H9 (cell line): ENCODE data around the gene TCF4. TPM values are rescaled to one million over a fixed set of nuclear protein-coding genes. Genes with fewer than 3 reads are reported as not detected.
A peak's percentile ranks its signal among the peaks of the same experiment; 100 is the strongest.

Source experiments
- DNase-seq: peaks from one replicate; pipeline ENCODE4 v3.0.0-alpha.2; 2017
- H2AFZ ChIP-seq: one replicate; pipeline ENCODE4 v1.6.1; 2013; ENCODE audit warnings: mild to moderate bottlenecking, low read length, control low read depth, moderate library complexity
- H2AK5ac ChIP-seq: 2 replicates; pipeline ENCODE4 v1.6.1; 2013; ENCODE audit warnings: low read length, control low read depth, mixed read lengths; ENCODE audit not compliant: insufficient read length
- H2BK120ac ChIP-seq: one replicate; pipeline ENCODE4 v1.6.1; 2013; ENCODE audit warnings: low read depth, mild to moderate bottlenecking, low read length, control low read depth, inconsistent platforms; ENCODE audit not compliant: poor library complexity, severe bottlenecking
- H2BK12ac ChIP-seq: 2 replicates; pipeline ENCODE4 v1.6.1; 2013; ENCODE audit warnings: low read length, control low read depth, mixed read lengths, low read depth; ENCODE audit not compliant: insufficient read length
- H2BK15ac ChIP-seq: 2 replicates; pipeline ENCODE4 v1.6.1; 2013; ENCODE audit warnings: low read depth, low read length, control low read depth
- H2BK20ac ChIP-seq: one replicate; pipeline ENCODE4 v1.6.1; 2013; ENCODE audit warnings: low read depth, mild to moderate bottlenecking, low read length, control low read depth, inconsistent platforms; ENCODE audit not compliant: poor library complexity, severe bottlenecking
- H2BK5ac ChIP-seq: 2 replicates; pipeline ENCODE4 v1.6.1; 2013; ENCODE audit warnings: low read length, control low read depth, mixed read lengths; ENCODE audit not compliant: insufficient read length
- H3K14ac ChIP-seq: 2 replicates; pipeline ENCODE4 v1.6.1; 2013; ENCODE audit warnings: low read length, control low read depth; ENCODE audit not compliant: insufficient read depth
- H3K18ac ChIP-seq: 2 replicates; pipeline ENCODE4 v1.6.1; 2013; ENCODE audit warnings: low read depth, mild to moderate bottlenecking, mixed read lengths, low read length, control low read depth; ENCODE audit not compliant: insufficient read length
- H3K23ac ChIP-seq: 2 replicates; pipeline ENCODE4 v1.6.1; 2013; ENCODE audit warnings: low read length, control low read depth, mixed read lengths, low read depth; ENCODE audit not compliant: insufficient read length
- H3K23me2 ChIP-seq: 2 replicates; pipeline ENCODE4 v1.6.1; 2013; ENCODE audit warnings: low read depth, mild to moderate bottlenecking, mixed read lengths, low read length, control low read depth; ENCODE audit not compliant: insufficient read length, poor library complexity, severe bottlenecking
- H3K27ac ChIP-seq: 2 replicates; pipeline ENCODE4 v1.5.1; 2013; ENCODE audit warnings: low read length, control low read depth, mixed read lengths, low read depth; ENCODE audit not compliant: insufficient read length
- H3K27me3 ChIP-seq: 2 replicates; pipeline ENCODE4 v1.6.1; 2013; ENCODE audit warnings: low read length, control low read depth, inconsistent platforms; ENCODE audit not compliant: insufficient read depth
- H3K4ac ChIP-seq: 2 replicates; pipeline ENCODE4 v1.6.1; 2013; ENCODE audit warnings: low read depth, mild to moderate bottlenecking, control low read depth, inconsistent platforms, low read length, moderate library complexity
- H3K4me1 ChIP-seq: 2 replicates; pipeline ENCODE4 v1.6.1; 2013; ENCODE audit warnings: low read length, control low read depth, inconsistent platforms; ENCODE audit not compliant: insufficient read depth
- H3K4me2 ChIP-seq: 2 replicates; pipeline ENCODE4 v1.6.1; 2013; ENCODE audit warnings: low read length, control low read depth, mixed read lengths; ENCODE audit not compliant: insufficient read length, insufficient read depth
- H3K56ac ChIP-seq: 2 replicates; pipeline ENCODE4 v1.6.1; 2013; ENCODE audit warnings: low read depth, mild to moderate bottlenecking, mixed read lengths, low read length, control low read depth; ENCODE audit not compliant: insufficient read length
- H3K79me1 ChIP-seq: 2 replicates; pipeline ENCODE4 v1.6.1; 2013; ENCODE audit warnings: low read depth, mild to moderate bottlenecking, moderate library complexity, low read length, control low read depth, inconsistent platforms; ENCODE audit not compliant: insufficient read depth, poor library complexity, severe bottlenecking
- H3K79me2 ChIP-seq: 2 replicates; pipeline ENCODE4 v1.6.1; 2013; ENCODE audit warnings: low read length, control low read depth, inconsistent platforms; ENCODE audit not compliant: insufficient read depth
- H3K9ac ChIP-seq: 2 replicates; pipeline ENCODE4 v1.6.1; 2013; ENCODE audit warnings: low read length, control low read depth, mixed read lengths; ENCODE audit not compliant: insufficient read length; ENCODE audit errors: extremely low read depth
- H3K9me3 ChIP-seq: one replicate; pipeline ENCODE4 v1.6.1; 2013; ENCODE audit warnings: low read depth, low read length, inconsistent platforms; ENCODE audit not compliant: control insufficient read depth
- H3T11ph ChIP-seq: one replicate; pipeline ENCODE4 v1.6.1; 2013; ENCODE audit warnings: mild to moderate bottlenecking, low read length, control low read depth, inconsistent platforms
- H4K20me1 ChIP-seq: one replicate; pipeline ENCODE4 v1.6.1; 2013; ENCODE audit not compliant: control insufficient read depth, insufficient read length, insufficient read depth
- H4K5ac ChIP-seq: 2 replicates; pipeline ENCODE4 v1.6.1; 2013; ENCODE audit warnings: low read depth, mild to moderate bottlenecking, mixed read lengths, low read length, control low read depth; ENCODE audit not compliant: insufficient read length
- H4K8ac ChIP-seq: replicated peaks from 2 replicates; pipeline ENCODE4 v1.6.1; 2013; ENCODE audit warnings: low read length, control low read depth, mixed read lengths, low read depth; ENCODE audit not compliant: insufficient read length
- H4K91ac ChIP-seq: 2 replicates; pipeline ENCODE4 v1.6.1; 2013; ENCODE audit warnings: low read depth, mild to moderate bottlenecking, moderate library complexity, mixed read lengths, low read length, control low read depth; ENCODE audit not compliant: insufficient read length
- H3K27ac Mint-ChIP-seq, 3 experiments: 2 replicates in 2 of 3; 3 replicates in 1 of 3; pipeline ENCODE4 v1.8.0; 2020 to 2021; ENCODE audit warnings: mixed read lengths in 3 of 3, mild to moderate bottlenecking in 1 of 3, moderate library complexity in 1 of 3
- H3K27me3 Mint-ChIP-seq: 2 replicates; pipeline ENCODE4 v1.8.0; 2021; ENCODE audit warnings: low read depth, mild to moderate bottlenecking, moderate library complexity, mixed read lengths
- H3K36me3 Mint-ChIP-seq, 3 experiments: 2 replicates in 2 of 3; 3 replicates in 1 of 3; pipeline ENCODE4 v1.8.0; 2020 to 2021; ENCODE audit warnings: low read depth in 3 of 3, mixed read lengths in 3 of 3; ENCODE audit not compliant: insufficient read depth in 1 of 3
- H3K4me1 Mint-ChIP-seq, 2 experiments: 2 replicates each; pipeline ENCODE4 v1.8.0; 2020; ENCODE audit warnings: mixed read lengths in 2 of 2
- H3K4me3 Mint-ChIP-seq, 2 experiments: 2 replicates in 1 of 2; 3 replicates in 1 of 2; pipeline ENCODE4 v1.8.0; 2020 to 2021; ENCODE audit warnings: mild to moderate bottlenecking in 2 of 2, mixed read lengths in 2 of 2, moderate library complexity in 1 of 2
- H3K9me3 Mint-ChIP-seq, 2 experiments: 2 replicates in 1 of 2; 3 replicates in 1 of 2; pipeline ENCODE4 v1.8.0; 2020; ENCODE audit warnings: mild to moderate bottlenecking in 2 of 2, mixed read lengths in 2 of 2, moderate library complexity in 1 of 2
- WGBS: extraction: QIAGEN DNeasy Blood & Tissue Kit; methylation state at CpG from one replicate; pipeline ENCODE4 v1.1.7; 2013; ENCODE audit warnings: missing lambda C conversion rate, low lambda C conversion rate, mixed read lengths; ENCODE audit not compliant: insufficient read length; ENCODE audit errors: extremely low coverage; 5-methylcytosine and 5-hydroxymethylcytosine counted together
- total RNA-seq: library from RNA; stranded (reverse); gene quantifications from 2 replicates; pipeline ENCODE4 v1.2.1, GENCODE V29; 2021
- TF ChIP-seq, protein P1 (sequence below): fragments of 200-600 bp; sonication (generic); conservative IDR thresholded peaks from 3 replicates; pipeline ENCODE4 v1.8.0; 2021; ENCODE audit warnings: antibody characterized with exemption, mild to moderate bottlenecking

Gene TCF4
- total RNA-seq, 1 experiment from 2014 or later, result 99.4 TPM

- Histone ChIP-seq H2BK15ac (no peak overlapping the region), H4K5ac (no peak overlapping the region), H3K79me2 (no peaks in the 10 kb centered on the region), H3K18ac (no peak overlapping the region), H2BK120ac (no peak overlapping the region), H2AK5ac (no peak overlapping the region), H3K9me3 (no peaks in the 10 kb centered on the region), H3K9ac (no peak overlapping the region), H3K23ac (no peak overlapping the region), H4K91ac (no peak overlapping the region), H3K23me2 (peaks cover 9% of the 10 kb centered on the region), H2BK5ac (no peak overlapping the region), H2BK20ac (no peak overlapping the region), H3K4me1 (no peaks in the 10 kb centered on the region; the same call in 1 of the 2 replicates), H3K4ac (no peak overlapping the region), H4K8ac (no peak overlapping the region), H3K14ac (no peak overlapping the region), H3T11ph (no peak overlapping the region), H4K20me1 (no peaks in the 10 kb centered on the region), H3K27ac (no peak overlapping the region), H3K56ac (no peak overlapping the region), H3K4me2 (peak overlapping the region; percentile 80), H2AFZ (no peak overlapping the region), H2BK12ac (no peak overlapping the region), H3K79me1 (no peaks in the 10 kb centered on the region), H3K27me3 (no peaks in the 10 kb centered on the region)
- H3K27me3 Mint-ChIP-seq, result no peaks in the 10 kb centered on the region; the same call in 1 of the 2 replicates
- peak; percentile 76 for DNase-seq
- H3K4me1 Mint-ChIP-seq, result peaks cover 31 to 41% of the 10 kb centered on the region in 2 experiments
- no peak overlapping the region for H3K27ac Mint-ChIP-seq
- H3K36me3 Mint-ChIP-seq, result no peaks in the 10 kb centered on the region
- peak overlapping the region; percentile 85 to 86 for H3K4me3 Mint-ChIP-seq
- no peaks in the 10 kb centered on the region for H3K9me3 Mint-ChIP-seq
- WGBS, result no CpG with 5 or more reads among the region's 30 CpGs
- TF ChIP-seq, protein P1, sequence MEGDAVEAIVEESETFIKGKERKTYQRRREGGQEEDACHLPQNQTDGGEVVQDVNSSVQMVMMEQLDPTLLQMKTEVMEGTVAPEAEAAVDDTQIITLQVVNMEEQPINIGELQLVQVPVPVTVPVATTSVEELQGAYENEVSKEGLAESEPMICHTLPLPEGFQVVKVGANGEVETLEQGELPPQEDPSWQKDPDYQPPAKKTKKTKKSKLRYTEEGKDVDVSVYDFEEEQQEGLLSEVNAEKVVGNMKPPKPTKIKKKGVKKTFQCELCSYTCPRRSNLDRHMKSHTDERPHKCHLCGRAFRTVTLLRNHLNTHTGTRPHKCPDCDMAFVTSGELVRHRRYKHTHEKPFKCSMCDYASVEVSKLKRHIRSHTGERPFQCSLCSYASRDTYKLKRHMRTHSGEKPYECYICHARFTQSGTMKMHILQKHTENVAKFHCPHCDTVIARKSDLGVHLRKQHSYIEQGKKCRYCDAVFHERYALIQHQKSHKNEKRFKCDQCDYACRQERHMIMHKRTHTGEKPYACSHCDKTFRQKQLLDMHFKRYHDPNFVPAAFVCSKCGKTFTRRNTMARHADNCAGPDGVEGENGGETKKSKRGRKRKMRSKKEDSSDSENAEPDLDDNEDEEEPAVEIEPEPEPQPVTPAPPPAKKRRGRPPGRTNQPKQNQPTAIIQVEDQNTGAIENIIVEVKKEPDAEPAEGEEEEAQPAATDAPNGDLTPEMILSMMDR, result no peak; the same call in 2 of the 3 replicates
Observed at GRCh38 chr18:55322178-55322735, 265.7 kb downstream of the TCF4 start.
